ENCODE results near the gene SPRED2. TPM values are rescaled to one million over a fixed set of nuclear protein-coding genes. Genes with fewer than 3 reads are reported as not detected.

Gene SPRED2
- total and polyA plus RNA-seq, 4 donors: 10.6 to 38.7 (median 23.8) TPM

DNA sequence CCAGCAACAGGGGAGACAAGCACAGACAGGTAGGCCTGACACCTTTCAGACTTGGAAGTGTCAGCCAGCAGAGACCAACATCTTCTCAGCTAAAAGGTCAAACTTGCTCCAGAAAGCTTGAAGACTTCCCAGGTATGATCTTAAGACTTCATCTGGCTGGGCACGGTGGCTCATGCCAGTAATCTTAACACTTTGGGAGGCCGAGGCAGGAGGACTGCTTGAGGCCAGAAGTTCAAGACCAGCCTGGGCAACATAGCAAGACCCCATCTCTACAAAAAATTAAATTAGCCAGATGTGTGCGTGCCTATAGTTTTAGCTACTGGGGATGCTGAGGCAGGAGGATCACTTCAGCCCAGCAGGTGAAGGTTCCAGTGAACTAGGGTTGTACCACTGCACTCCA is 39.0 kb upstream of the SPRED2 start:
- Histone ChIP-seq H3K9me3 (ENCODE audit: control insufficient read depth, insufficient read depth, low read length) (no peaks in the 10 kb centered on the region), H3K27ac (ENCODE audit: low read depth, low read length) (no peak overlapping the region), H3K4me3 (ENCODE audit: low read depth, low read length) (no peak overlapping the region), H3K36me3 (ENCODE audit: control insufficient read depth, insufficient read depth, low read length) (no peaks in the 10 kb centered on the region), H3K4me1 (ENCODE audit: control insufficient read depth, insufficient read depth, low read length) (no peaks in the 10 kb centered on the region), H3K27me3 (ENCODE audit: control insufficient read depth, insufficient read depth, low read length) (no peaks in the 10 kb centered on the region)
- DNase-seq (ENCODE audit: low read depth in 4 of 6, low spot score in 6 of 6): no peak
- 100% methylated on average over 1 of the region's 3 CpGs for WGBS (ENCODE audit: insufficient coverage)

DNA sequence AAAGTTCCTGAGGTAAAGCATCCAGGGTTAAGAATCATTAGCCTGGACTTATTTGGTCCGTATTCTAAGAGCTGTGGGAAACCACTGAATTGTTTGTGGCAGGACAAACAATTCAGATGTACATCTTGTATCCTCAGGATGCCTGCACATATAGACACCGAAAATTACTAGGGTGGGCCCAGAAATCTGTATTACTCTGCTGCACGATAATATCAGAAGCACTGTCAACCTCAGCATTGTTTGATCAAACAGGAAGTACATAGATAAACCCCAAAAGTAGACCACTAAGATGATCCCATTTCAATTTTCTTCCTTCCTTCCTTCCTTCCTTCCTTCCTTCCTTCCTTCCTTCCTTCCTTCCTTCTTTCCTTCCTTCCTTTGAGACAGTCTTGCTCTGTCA is 34.2 kb upstream of the SPRED2 start:
- 90% methylated on average over 3 of the region's 3 CpGs for WGBS (ENCODE audit: insufficient coverage)
- no peaks in the 10 kb centered on the region for H3K9me3 ChIP-seq (ENCODE audit: control insufficient read depth, insufficient read depth, low read length)
- no peaks in the 10 kb centered on the region for H3K27me3 ChIP-seq (ENCODE audit: control insufficient read depth, insufficient read depth, low read length)
- DNase-seq (ENCODE audit: low read depth in 4 of 6, low spot score in 6 of 6): no peak
- H3K4me3 ChIP-seq (ENCODE audit: low read depth, low read length): no peak overlapping the region
- no peaks in the 10 kb centered on the region for H3K36me3 ChIP-seq (ENCODE audit: control insufficient read depth, insufficient read depth, low read length)
- no peaks in the 10 kb centered on the region for H3K4me1 ChIP-seq (ENCODE audit: control insufficient read depth, insufficient read depth, low read length)
- H3K27ac ChIP-seq (ENCODE audit: low read depth, low read length): no peak overlapping the region

- Histone ChIP-seq H3K27ac (ENCODE audit: low read depth, low read length) (no peak overlapping the region), H3K4me1 (ENCODE audit: control insufficient read depth, insufficient read depth, low read length) (no peaks in the 10 kb centered on the region), H3K36me3 (ENCODE audit: control insufficient read depth, insufficient read depth, low read length) (no peaks in the 10 kb centered on the region), H3K9me3 (ENCODE audit: control insufficient read depth, insufficient read depth, low read length) (no peaks in the 10 kb centered on the region), H3K4me3 (ENCODE audit: low read depth, low read length) (no peak overlapping the region), H3K27me3 (ENCODE audit: control insufficient read depth, insufficient read depth, low read length) (no peaks in the 10 kb centered on the region)
- DNase-seq (ENCODE audit: low read depth in 4 of 6, low spot score in 6 of 6): no peak
- 82% methylated on average over 2 of the region's 5 CpGs for WGBS (ENCODE audit: insufficient coverage)
These were observed 33.5 kb upstream of the SPRED2 start for GRCh38 chr2:65465857-65466256.

DNA sequence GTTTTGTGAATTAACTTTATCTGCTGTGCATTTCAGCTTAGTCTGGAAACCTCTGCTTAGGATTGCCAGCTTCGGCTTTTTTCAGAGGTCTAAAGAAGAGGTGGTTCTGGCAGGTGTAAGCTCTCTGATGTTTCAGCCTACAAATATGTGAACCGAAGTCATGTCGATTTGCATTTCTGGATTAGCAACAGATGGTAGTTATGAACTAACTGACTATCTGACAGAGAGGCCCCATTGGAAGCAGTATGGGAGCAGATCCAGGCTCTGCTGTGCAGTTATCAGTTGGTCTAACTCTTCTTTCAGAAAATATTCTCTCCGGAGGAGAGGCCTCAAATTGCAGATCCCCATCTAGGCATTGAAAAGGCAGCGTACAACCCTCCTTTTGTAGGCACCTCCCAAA is 32.7 kb upstream of the SPRED2 start:
- Histone ChIP-seq H3K27me3 (ENCODE audit: control insufficient read depth, insufficient read depth, low read length) (no peaks in the 10 kb centered on the region), H3K4me3 (ENCODE audit: low read depth, low read length) (no peak overlapping the region), H3K27ac (ENCODE audit: low read depth, low read length) (no peak overlapping the region), H3K9me3 (ENCODE audit: control insufficient read depth, insufficient read depth, low read length) (no peaks in the 10 kb centered on the region), H3K4me1 (ENCODE audit: control insufficient read depth, insufficient read depth, low read length) (no peaks in the 10 kb centered on the region), H3K36me3 (ENCODE audit: control insufficient read depth, insufficient read depth, low read length) (no peaks in the 10 kb centered on the region)
- no peak for DNase-seq (ENCODE audit: low read depth in 4 of 6, low spot score in 6 of 6)
- 84% methylated on average over 4 of the region's 5 CpGs for WGBS (ENCODE audit: insufficient coverage)

- WGBS (ENCODE audit: insufficient coverage): 75% methylated on average over 1 of the region's 3 CpGs
These were observed 32.2 kb upstream of the SPRED2 start for GRCh38 chr2:65464604-65465003.

GRCh38 chr2:65458999-65459398 is 26.6 kb upstream of the SPRED2 start:
- no peaks in the 10 kb centered on the region for H3K36me3 ChIP-seq (ENCODE audit: control insufficient read depth, insufficient read depth, low read length)
- no peaks in the 10 kb centered on the region for H3K4me1 ChIP-seq (ENCODE audit: control insufficient read depth, insufficient read depth, low read length)
- no peaks in the 10 kb centered on the region for H3K9me3 ChIP-seq (ENCODE audit: control insufficient read depth, insufficient read depth, low read length)
- DNase-seq (ENCODE audit: low read depth in 4 of 6, low spot score in 6 of 6): no peak
- no peak overlapping the region for H3K4me3 ChIP-seq (ENCODE audit: low read depth, low read length)
- 36% methylated on average over 1 of the region's 3 CpGs for WGBS (ENCODE audit: insufficient coverage)
- H3K27me3 ChIP-seq (ENCODE audit: control insufficient read depth, insufficient read depth, low read length): no peaks in the 10 kb centered on the region
- no peak overlapping the region for H3K27ac ChIP-seq (ENCODE audit: low read depth, low read length)

More at GRCh38 chr2:65464604-65465003, 32.2 kb upstream of the SPRED2 start:
- Histone ChIP-seq H3K27ac (ENCODE audit: low read depth, low read length) (no peak overlapping the region), H3K4me3 (ENCODE audit: low read depth, low read length) (no peak overlapping the region), H3K9me3 (ENCODE audit: control insufficient read depth, insufficient read depth, low read length) (no peaks in the 10 kb centered on the region), H3K4me1 (ENCODE audit: control insufficient read depth, insufficient read depth, low read length) (no peaks in the 10 kb centered on the region), H3K27me3 (ENCODE audit: control insufficient read depth, insufficient read depth, low read length) (no peaks in the 10 kb centered on the region), H3K36me3 (ENCODE audit: control insufficient read depth, insufficient read depth, low read length) (no peaks in the 10 kb centered on the region)
- DNase-seq (ENCODE audit: low read depth in 4 of 6, low spot score in 6 of 6): no peak

GRCh38 chr2:65456886-65457285 is 24.5 kb upstream of the SPRED2 start:
- Histone ChIP-seq H3K9me3 (ENCODE audit: control insufficient read depth, insufficient read depth, low read length) (no peaks in the 10 kb centered on the region), H3K4me3 (ENCODE audit: low read depth, low read length) (no peak overlapping the region), H3K27ac (ENCODE audit: low read depth, low read length) (no peak overlapping the region), H3K36me3 (ENCODE audit: control insufficient read depth, insufficient read depth, low read length) (no peaks in the 10 kb centered on the region), H3K27me3 (ENCODE audit: control insufficient read depth, insufficient read depth, low read length) (no peaks in the 10 kb centered on the region), H3K4me1 (ENCODE audit: control insufficient read depth, insufficient read depth, low read length) (no peaks in the 10 kb centered on the region)
- no peak for DNase-seq (ENCODE audit: low read depth in 4 of 6, low spot score in 6 of 6)
- 43% methylated on average over 1 of the region's 2 CpGs for WGBS (ENCODE audit: insufficient coverage)

GRCh38 chr2:65456064-65456463 is 23.7 kb upstream of the SPRED2 start:
- no peak for DNase-seq (ENCODE audit: low read depth in 4 of 6, low spot score in 6 of 6)
- Histone ChIP-seq H3K27ac (ENCODE audit: low read depth, low read length) (no peak overlapping the region), H3K27me3 (ENCODE audit: control insufficient read depth, insufficient read depth, low read length) (no peaks in the 10 kb centered on the region), H3K36me3 (ENCODE audit: control insufficient read depth, insufficient read depth, low read length) (no peaks in the 10 kb centered on the region), H3K4me3 (ENCODE audit: low read depth, low read length) (no peak overlapping the region), H3K4me1 (ENCODE audit: control insufficient read depth, insufficient read depth, low read length) (no peaks in the 10 kb centered on the region), H3K9me3 (ENCODE audit: control insufficient read depth, insufficient read depth, low read length) (no peaks in the 10 kb centered on the region)

GRCh38 chr2:65453916-65454315 is 21.5 kb upstream of the SPRED2 start:
- no peak overlapping the region for H3K27ac ChIP-seq (ENCODE audit: low read depth, low read length)
- no peak overlapping the region for H3K4me3 ChIP-seq (ENCODE audit: low read depth, low read length)
- no CpG with 5 or more reads among the region's 1 CpG for WGBS (ENCODE audit: insufficient coverage)
- H3K27me3 ChIP-seq (ENCODE audit: control insufficient read depth, insufficient read depth, low read length): no peaks in the 10 kb centered on the region
- H3K4me1 ChIP-seq (ENCODE audit: control insufficient read depth, insufficient read depth, low read length): no peaks in the 10 kb centered on the region
- no peaks in the 10 kb centered on the region for H3K36me3 ChIP-seq (ENCODE audit: control insufficient read depth, insufficient read depth, low read length)
- no peak for DNase-seq (ENCODE audit: low read depth in 4 of 6, low spot score in 6 of 6)
- no peaks in the 10 kb centered on the region for H3K9me3 ChIP-seq (ENCODE audit: control insufficient read depth, insufficient read depth, low read length)

DNA sequence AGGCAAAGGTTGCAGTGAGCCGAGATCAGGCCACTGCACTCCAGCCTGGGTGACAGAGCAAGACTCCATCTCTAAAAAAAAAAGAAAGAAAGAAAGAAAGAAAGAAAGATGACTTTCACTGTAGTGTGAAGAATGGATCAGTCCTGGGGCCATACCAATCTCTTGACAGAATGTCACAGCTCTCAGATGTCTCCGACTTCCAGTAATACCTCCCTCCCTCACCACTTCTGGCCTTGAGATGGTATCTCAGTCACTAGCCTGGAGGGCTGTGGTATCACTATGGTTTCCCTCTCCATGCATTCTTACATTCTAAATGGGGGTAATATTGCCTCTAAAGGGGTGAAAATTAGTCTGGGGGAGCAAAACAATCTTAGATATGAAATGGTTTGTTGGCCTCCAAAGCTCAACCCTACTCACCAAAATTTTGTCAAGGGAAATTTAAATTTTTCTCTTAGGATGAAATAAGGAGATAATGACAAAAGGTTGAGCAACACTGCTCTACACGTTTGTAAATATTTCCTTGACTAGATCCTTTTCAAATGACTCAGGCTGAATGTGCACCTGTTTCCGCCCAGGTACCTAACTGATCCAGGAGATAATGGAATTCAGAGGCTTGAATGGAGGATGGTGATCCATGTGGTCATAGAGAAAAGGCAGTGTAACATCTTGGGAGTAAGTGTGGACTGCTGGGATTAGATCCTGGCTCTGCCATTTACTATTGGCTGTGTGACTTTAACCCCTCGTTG is 19.9 kb upstream of the SPRED2 start:
- no peaks in the 10 kb centered on the region for H3K9me3 ChIP-seq (ENCODE audit: control insufficient read depth, insufficient read depth, low read length)
- no peaks in the 10 kb centered on the region for H3K27me3 ChIP-seq (ENCODE audit: control insufficient read depth, insufficient read depth, low read length)
- H3K27ac ChIP-seq (ENCODE audit: low read depth, low read length): no peak overlapping the region
- no peak overlapping the region for H3K4me3 ChIP-seq (ENCODE audit: low read depth, low read length)
- 75% methylated on average over 4 of the region's 5 CpGs for WGBS (ENCODE audit: insufficient coverage)
- H3K4me1 ChIP-seq (ENCODE audit: control insufficient read depth, insufficient read depth, low read length): no peaks in the 10 kb centered on the region
- no peak for DNase-seq (ENCODE audit: low read depth in 4 of 6, low spot score in 6 of 6)
- no peaks in the 10 kb centered on the region for H3K36me3 ChIP-seq (ENCODE audit: control insufficient read depth, insufficient read depth, low read length)
